IPS DF 6.9 (cell line): ENCODE data around the gene OR11G2.
"Not testable (repeated sequence)": the region's sequence is repeated elsewhere in the genome, so short reads cannot be mapped to it uniquely, and the experiment has no call there.

ENCODE experiments used
- DNase-seq: peaks from one replicate; pipeline ENCODE4 v3.0.0-alpha.2; 2013; ENCODE audit warnings: low read depth, low spot score
- H3K27ac ChIP-seq: one replicate; pipeline ENCODE4 v1.5.1; 2013; ENCODE audit warnings: low read length, control low read depth
- H3K27me3 ChIP-seq: 2 replicates; pipeline ENCODE4 v1.6.1; 2013; ENCODE audit warnings: mild to moderate bottlenecking, low read length; ENCODE audit not compliant: control insufficient read depth, insufficient read depth
- H3K36me3 ChIP-seq: 2 replicates; pipeline ENCODE4 v1.6.1; 2013; ENCODE audit warnings: low read length; ENCODE audit not compliant: control insufficient read depth, insufficient read depth
- H3K4me1 ChIP-seq: 2 replicates; pipeline ENCODE4 v1.6.1; 2013; ENCODE audit warnings: low read length; ENCODE audit not compliant: control insufficient read depth, insufficient read depth
- H3K4me3 ChIP-seq: 2 replicates; pipeline ENCODE4 v1.5.1; 2013; ENCODE audit warnings: mild to moderate bottlenecking, low read length
- H3K9me3 ChIP-seq: 2 replicates; pipeline ENCODE4 v1.6.1; 2013; ENCODE audit warnings: low read length, inconsistent platforms; ENCODE audit not compliant: control insufficient read depth, insufficient read depth
- WGBS: extraction: QIAGEN DNeasy Blood & Tissue Kit; methylation state at CpG from one replicate; pipeline ENCODE4 v1.1.7; 2013; ENCODE audit warnings: mixed read lengths, missing lambda C conversion rate; ENCODE audit not compliant: insufficient read length, insufficient coverage; 5-methylcytosine and 5-hydroxymethylcytosine counted together

The OR11G2 gene

DNA sequence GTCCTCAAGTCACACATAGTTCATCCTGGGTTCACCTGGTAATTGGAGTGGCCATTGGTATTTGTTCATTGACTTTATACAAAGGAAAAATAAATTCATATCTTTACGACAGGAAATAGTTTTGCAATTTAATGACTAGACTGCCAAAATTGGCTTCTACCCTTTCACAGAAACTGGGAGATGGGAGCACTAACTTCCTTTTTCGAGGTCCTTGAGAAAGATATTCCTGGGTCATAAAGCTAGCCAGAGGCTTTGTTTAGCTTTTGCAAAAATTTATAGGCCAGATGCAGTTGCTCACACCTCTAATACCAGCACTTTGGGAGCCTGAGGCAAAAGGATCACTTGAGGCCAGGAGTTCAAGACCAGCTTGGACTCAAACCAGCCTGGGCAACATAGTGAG, 10.2 kb upstream of the OR11G2 start:
- H3K27ac ChIP-seq: no peak overlapping the region
- no CpG with 5 or more reads among the region's 2 CpGs for WGBS
- H3K9me3 ChIP-seq: peaks cover 1% of the 10 kb centered on the region; the same call in 1 of the 2 replicates
- H3K27me3 ChIP-seq: no peaks in the 10 kb centered on the region
- no peaks in the 10 kb centered on the region for H3K36me3 ChIP-seq
- no peak overlapping the region for H3K4me3 ChIP-seq
- H3K4me1 ChIP-seq: no peaks in the 10 kb centered on the region
- DNase-seq: no peak

DNA sequence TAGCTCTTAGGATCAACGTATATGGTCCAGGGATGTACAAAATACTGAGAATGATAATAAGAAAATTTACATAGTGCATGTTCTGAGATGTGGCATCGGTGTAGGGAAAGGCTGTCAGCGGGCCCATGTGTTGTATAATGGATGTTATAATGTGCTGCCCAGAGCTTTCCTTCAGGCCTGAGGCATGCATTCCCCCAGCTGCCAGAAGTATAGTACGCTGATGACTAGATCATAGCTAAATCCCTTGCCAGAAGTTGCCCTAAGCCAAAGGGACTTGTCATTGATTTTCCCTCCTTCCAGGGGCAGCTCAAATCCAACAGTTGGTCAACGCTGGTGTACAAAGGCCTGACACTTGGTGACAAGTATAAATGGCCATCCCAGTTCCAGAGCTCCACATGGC, 6.5 kb upstream of the OR11G2 start:
- Histone ChIP-seq H3K27me3 (no peaks in the 10 kb centered on the region), H3K9me3 (peaks cover 3% of the 10 kb centered on the region), H3K27ac (no peak overlapping the region), H3K4me1 (no peaks in the 10 kb centered on the region), H3K4me3 (no peak overlapping the region), H3K36me3 (no peaks in the 10 kb centered on the region)
- no peak for DNase-seq
- no CpG with 5 or more reads among the region's 5 CpGs for WGBS

DNA sequence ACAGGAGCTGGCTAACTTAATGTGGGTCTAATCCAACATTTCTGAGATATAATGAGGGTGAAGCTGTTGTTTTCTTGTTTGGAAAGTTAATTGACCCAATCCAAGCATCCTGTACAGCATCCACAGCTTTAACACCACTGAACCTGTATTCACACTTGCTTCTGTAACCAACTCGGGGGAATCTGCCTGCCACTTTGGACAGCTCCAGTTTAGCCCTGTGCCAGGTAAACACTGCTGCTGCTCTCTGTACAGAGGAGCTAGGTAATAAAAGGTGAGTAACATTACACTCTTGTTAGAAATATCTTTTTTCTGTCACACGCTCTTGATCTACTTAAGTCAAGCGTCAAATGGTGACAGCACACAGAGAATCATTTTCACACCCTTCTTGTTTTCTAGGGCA, 700 bp downstream of the OR11G2 start:
- Histone ChIP-seq H3K4me3 (no peak overlapping the region), H3K9me3 (peaks cover 7% of the 10 kb centered on the region), H3K36me3 (no peaks in the 10 kb centered on the region), H3K27ac (no peak overlapping the region), H3K27me3 (no peaks in the 10 kb centered on the region), H3K4me1 (no peaks in the 10 kb centered on the region)
- WGBS: no CpG with 5 or more reads among the region's 3 CpGs
- no peak for DNase-seq

DNA sequence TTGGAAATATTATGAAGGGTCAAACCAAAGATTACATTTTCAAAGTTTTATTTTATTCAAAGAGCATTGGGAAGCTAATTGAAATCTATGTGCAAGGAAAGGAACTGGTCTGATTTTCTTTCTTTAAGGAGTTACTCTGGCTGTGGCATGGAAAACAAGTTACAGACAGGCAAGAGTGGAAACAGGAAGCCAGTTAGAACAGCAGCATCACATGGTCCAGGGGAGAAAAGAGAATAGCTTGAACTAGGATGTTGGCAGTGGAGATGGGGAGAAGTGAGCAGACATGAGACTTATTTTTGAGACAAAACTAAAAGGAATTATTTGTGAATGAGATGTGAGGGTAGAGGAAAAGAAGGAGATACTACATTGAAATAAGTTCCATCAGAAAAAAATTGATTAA, 3.4 kb downstream of the OR11G2 start:
- Histone ChIP-seq H3K36me3 (no peaks in the 10 kb centered on the region), H3K27ac (no peak overlapping the region), H3K27me3 (no peaks in the 10 kb centered on the region), H3K4me1 (no peaks in the 10 kb centered on the region), H3K9me3 (peaks cover 7% of the 10 kb centered on the region), H3K4me3 (no peak overlapping the region)
- DNase-seq: no peak

DNA sequence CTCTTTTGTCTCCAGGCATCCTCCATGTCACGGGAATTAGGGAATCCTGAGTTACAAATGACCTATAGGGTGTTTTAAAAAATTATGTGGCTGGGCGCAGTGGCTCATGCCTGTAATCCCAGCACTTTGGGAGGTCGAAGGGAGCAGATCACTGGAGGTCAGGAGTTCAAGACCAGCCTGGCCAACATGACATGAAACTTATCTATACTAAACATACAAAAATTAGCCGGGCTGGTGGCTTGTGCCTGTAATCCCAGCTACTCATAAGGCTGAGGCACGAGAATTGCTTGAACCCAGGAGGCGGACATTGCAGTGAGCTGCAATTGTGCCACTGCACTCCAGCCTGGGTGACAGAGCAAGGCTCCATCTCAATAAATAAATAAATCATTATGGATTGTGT, 4.5 kb downstream of the OR11G2 start:
- H3K27me3 ChIP-seq: not testable (repeated sequence)
- no CpG with 5 or more reads among the region's 6 CpGs for WGBS

DNA sequence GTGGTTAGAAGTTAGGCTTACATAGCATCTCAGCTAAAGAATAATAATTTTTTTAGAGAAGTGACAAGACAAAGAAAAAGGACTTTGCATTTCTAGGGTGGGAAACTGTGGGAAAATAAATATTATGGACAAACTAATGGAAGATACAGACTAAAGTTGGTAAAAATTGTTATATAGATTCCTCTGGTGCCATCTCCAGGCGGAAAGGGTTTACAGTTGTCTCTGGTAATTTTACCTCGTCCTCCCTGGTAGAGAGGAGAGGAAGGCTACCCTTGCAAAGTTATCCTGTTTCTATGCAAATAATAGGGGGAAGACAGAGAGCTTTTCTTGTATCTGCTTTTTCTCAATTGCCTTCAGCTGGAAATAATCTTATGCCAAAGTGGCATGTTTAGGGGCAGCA, 5.2 kb downstream of the OR11G2 start:
- no peaks in the 10 kb centered on the region for H3K27me3 ChIP-seq
- H3K4me1 ChIP-seq: no peaks in the 10 kb centered on the region
- no peak overlapping the region for H3K4me3 ChIP-seq
- H3K36me3 ChIP-seq: no peaks in the 10 kb centered on the region
- no CpG with 5 or more reads among the region's 2 CpGs for WGBS
- DNase-seq: no peak
- H3K27ac ChIP-seq: no peak overlapping the region
- peaks cover 6% of the 10 kb centered on the region for H3K9me3 ChIP-seq

More for the DNA sequence above, 4.5 kb downstream of the OR11G2 start:
- H3K27ac ChIP-seq, H3K4me1 ChIP-seq, H3K4me3 ChIP-seq, H3K9me3 ChIP-seq, DNase-seq, H3K36me3 ChIP-seq: not testable (repeated sequence)

DNA sequence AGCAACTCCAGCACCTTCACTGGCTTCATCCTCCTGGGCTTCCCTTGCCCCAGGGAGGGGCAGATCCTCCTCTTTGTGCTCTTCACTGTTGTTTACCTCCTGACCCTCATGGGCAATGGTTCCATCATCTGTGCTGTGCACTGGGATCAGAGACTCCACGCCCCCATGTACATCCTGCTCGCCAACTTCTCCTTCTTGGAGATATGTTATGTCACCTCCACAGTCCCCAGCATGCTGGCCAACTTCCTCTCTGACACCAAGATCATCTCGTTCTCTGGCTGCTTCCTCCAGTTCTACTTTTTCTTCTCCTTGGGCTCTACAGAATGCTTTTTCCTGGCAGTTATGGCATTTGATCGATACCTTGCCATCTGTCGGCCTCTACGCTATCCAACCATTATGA, 6.8 kb downstream of the OR11G2 start:
- WGBS: no CpG with 5 or more reads among the region's 6 CpGs
- H3K27ac ChIP-seq: no peak overlapping the region
- no peaks in the 10 kb centered on the region for H3K4me1 ChIP-seq
- H3K9me3 ChIP-seq: peaks cover 6% of the 10 kb centered on the region
- no peak overlapping the region for H3K4me3 ChIP-seq
- H3K36me3 ChIP-seq: no peaks in the 10 kb centered on the region
- no peaks in the 10 kb centered on the region for H3K27me3 ChIP-seq
- no peak for DNase-seq

DNA sequence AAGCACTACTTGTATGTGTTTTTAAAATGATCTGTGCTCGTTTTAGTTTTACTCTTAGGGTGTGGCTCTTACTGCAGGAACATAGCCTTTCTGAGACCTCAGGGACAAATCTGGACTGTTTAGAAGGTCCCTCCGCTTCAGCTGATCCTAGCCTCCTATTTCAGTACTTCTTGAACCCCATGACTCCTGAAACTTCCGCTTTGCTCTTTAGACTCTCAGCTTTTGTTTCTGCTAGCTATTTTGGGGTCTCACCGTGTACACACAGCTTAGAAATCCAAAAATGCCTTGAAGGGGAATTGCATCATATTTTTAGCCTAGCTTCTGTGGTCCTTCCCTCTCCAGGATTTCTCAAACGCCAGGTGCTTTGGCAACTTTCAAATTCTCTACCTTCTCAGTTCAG, 8.3 kb downstream of the OR11G2 start:
- Histone ChIP-seq H3K4me1 (no peaks in the 10 kb centered on the region), H3K27ac (no peak overlapping the region), H3K27me3 (no peaks in the 10 kb centered on the region), H3K36me3 (no peaks in the 10 kb centered on the region), H3K9me3 (peaks cover 4% of the 10 kb centered on the region), H3K4me3 (no peak overlapping the region)
- no CpG with 5 or more reads among the region's 5 CpGs for WGBS
- no peak for DNase-seq

DNA sequence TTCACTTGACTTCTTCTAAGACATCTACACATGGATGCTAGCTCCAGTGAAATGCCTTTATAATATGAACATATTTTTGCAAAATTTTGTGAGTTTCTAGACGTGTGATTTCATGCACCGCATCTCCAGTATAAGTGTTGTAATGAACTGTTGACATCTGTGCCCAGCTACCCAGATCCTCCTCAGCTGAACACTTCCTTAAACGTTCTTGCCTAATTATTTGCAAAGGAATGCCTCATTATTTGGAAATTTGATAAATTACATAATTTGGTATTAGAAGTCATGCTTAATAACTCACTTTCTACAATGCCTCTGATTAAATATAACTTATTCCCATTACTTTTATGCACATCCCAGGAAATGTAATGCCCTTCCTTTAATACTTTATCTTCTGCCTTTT, 14.0 kb downstream of the OR11G2 start:
- no CpG with 5 or more reads among the region's 3 CpGs for WGBS
- DNase-seq: no peak
- H3K36me3 ChIP-seq: no peaks in the 10 kb centered on the region
- H3K9me3 ChIP-seq: no peaks in the 10 kb centered on the region; the same call in 1 of the 2 replicates
- H3K4me1 ChIP-seq: no peaks in the 10 kb centered on the region
- no peak overlapping the region for H3K27ac ChIP-seq
- no peaks in the 10 kb centered on the region for H3K27me3 ChIP-seq
- no peak overlapping the region for H3K4me3 ChIP-seq

DNA sequence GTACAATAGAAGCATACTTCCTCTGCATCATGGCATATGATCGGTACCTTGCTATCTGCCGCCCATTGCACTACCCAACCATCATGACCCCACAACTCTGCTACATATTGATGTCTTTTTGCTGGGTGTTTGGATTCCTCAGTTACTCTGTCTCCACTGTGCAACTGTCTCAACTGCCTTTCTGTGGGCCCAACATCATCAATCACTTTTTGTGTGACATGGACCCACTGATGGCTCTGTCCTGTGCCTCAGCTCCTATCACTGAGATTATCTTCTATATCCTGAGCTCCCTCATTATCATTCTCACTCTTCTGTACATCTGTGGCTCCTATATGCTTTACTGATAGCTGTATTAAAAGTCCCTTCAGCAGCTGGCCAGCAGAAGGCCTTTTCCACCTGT, 18.9 kb downstream of the OR11G2 start:
- Histone ChIP-seq H3K36me3 (no peaks in the 10 kb centered on the region), H3K27ac (no peak overlapping the region), H3K27me3 (no peaks in the 10 kb centered on the region), H3K4me1 (no peaks in the 10 kb centered on the region), H3K4me3 (no peak overlapping the region), H3K9me3 (peaks cover 1% of the 10 kb centered on the region; the same call in 1 of the 2 replicates)
- no CpG with 5 or more reads among the region's 2 CpGs for WGBS
- no peak for DNase-seq

DNA sequence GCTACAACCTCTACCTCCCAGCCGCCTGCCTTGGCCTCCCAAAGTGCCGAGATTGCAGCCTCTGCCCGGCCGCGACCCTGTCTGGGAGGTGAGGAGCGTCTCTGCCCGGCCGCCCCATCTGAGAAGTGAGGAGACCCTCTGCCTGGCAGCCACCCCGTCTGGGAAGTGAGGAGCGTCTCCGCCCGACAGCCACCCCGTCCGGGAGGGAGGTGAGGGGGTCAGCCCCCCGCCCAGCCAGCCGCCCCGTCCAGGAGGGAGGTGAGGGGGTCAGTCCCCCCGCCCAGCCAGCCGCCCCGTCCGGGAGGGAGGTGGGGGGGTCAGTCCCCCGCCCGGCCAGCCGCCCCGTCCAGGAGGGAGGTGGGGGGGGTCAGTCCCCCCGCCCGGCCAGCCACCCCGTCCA, 21.7 kb downstream of the OR11G2 start:
- not testable (repeated sequence) for H3K27me3 ChIP-seq, H3K36me3 ChIP-seq, H3K27ac ChIP-seq, H3K9me3 ChIP-seq, H3K4me3 ChIP-seq, H3K4me1 ChIP-seq, DNase-seq
- no CpG with 5 or more reads among the region's 28 CpGs for WGBS
